ENCODE measurements around the gene ZNF776. TPM values are rescaled to one million over a fixed set of nuclear protein-coding genes. Genes with fewer than 3 reads are reported as not detected.
A peak's percentile ranks its signal among the peaks of the same experiment; 100 is the strongest.
"Not testable (repeated sequence)": the region's sequence is repeated elsewhere in the genome, so short reads cannot be mapped to it uniquely, and the experiment has no call there.

ZNF776 gene
- 13.7 TPM for polyA plus RNA-seq (ENCODE audit: insufficient read length)

- peak; percentile 91 for DNase-seq
Measured at GRCh38 chr19:57746580-57747471, at the start of gene ZNF776. ZNF776 (plus strand) TSS chr19:57746815; CDS start chr19:57747059, 244 bp downstream.

GRCh38 chr19:57701625-57702024 lies 45.0 kb upstream of the ZNF776 start:
- no peak for DNase-seq

GRCh38 chr19:57706346-57706745 lies 40.3 kb upstream of the ZNF776 start:
- DNase-seq: no peak

- DNase-seq: peak; percentile 60
Measured at GRCh38 chr19:57708641-57709361, 37.8 kb upstream of the ZNF776 start, which contains the start of gene ZNF154. ZNF154 (minus strand) TSS chr19:57709204; CDS start chr19:57708971, 233 bp downstream.

- DNase-seq: no peak
Measured at GRCh38 chr19:57709616-57710015, 37.0 kb upstream of the ZNF776 start.

GRCh38 chr19:57712222-57712621 lies 34.4 kb upstream of the ZNF776 start:
- DNase-seq: no peak

GRCh38 chr19:57719424-57719823 lies 27.2 kb upstream of the ZNF776 start:
- DNase-seq: no peak

- no peak for DNase-seq
Measured at GRCh38 chr19:57719901-57720519, 26.6 kb upstream of the ZNF776 start.

GRCh38 chr19:57720878-57721277 lies 25.7 kb upstream of the ZNF776 start:
- no peak for DNase-seq

GRCh38 chr19:57738320-57738719 lies 8.3 kb upstream of the ZNF776 start:
- DNase-seq: not testable (repeated sequence)

GRCh38 chr19:57738770-57739169 lies 7.8 kb upstream of the ZNF776 start:
- DNase-seq: not testable (repeated sequence)

GRCh38 chr19:57747472-57747807 lies 825 bp downstream of the ZNF776 start:
- no peak for DNase-seq

- DNase-seq: no peak
Measured at GRCh38 chr19:57748029-57748428, 1.4 kb downstream of the ZNF776 start.

- DNase-seq: no peak
Measured at GRCh38 chr19:57754091-57754673, 7.6 kb downstream of the ZNF776 start.

- no peak for DNase-seq
Measured at GRCh38 chr19:57755031-57755430, 8.4 kb downstream of the ZNF776 start.

GRCh38 chr19:57757941-57758340 lies 11.3 kb downstream of the ZNF776 start:
- DNase-seq: no peak

- no peak for DNase-seq
Measured at GRCh38 chr19:57759096-57759495, 12.5 kb downstream of the ZNF776 start.

- peak; percentile 89 for DNase-seq
Measured at GRCh38 chr19:57769345-57770131, 22.9 kb downstream of the ZNF776 start, which contains the start of gene ZNF586. ZNF586 (plus strand) TSS chr19:57769676; CDS start chr19:57769843, 167 bp downstream.

GRCh38 chr19:57771417-57771816 lies 24.8 kb downstream of the ZNF776 start:
- no peak for DNase-seq

- no peak for DNase-seq
Measured at GRCh38 chr19:57773488-57773887, 26.9 kb downstream of the ZNF776 start.

GRCh38 chr19:57776764-57777296 lies 30.2 kb downstream of the ZNF776 start:
- no peak for DNase-seq

Data from hindlimb muscle (tissue), 1 donor.